ENCODE results near the gene EVL.

Gene EVL

DNA sequence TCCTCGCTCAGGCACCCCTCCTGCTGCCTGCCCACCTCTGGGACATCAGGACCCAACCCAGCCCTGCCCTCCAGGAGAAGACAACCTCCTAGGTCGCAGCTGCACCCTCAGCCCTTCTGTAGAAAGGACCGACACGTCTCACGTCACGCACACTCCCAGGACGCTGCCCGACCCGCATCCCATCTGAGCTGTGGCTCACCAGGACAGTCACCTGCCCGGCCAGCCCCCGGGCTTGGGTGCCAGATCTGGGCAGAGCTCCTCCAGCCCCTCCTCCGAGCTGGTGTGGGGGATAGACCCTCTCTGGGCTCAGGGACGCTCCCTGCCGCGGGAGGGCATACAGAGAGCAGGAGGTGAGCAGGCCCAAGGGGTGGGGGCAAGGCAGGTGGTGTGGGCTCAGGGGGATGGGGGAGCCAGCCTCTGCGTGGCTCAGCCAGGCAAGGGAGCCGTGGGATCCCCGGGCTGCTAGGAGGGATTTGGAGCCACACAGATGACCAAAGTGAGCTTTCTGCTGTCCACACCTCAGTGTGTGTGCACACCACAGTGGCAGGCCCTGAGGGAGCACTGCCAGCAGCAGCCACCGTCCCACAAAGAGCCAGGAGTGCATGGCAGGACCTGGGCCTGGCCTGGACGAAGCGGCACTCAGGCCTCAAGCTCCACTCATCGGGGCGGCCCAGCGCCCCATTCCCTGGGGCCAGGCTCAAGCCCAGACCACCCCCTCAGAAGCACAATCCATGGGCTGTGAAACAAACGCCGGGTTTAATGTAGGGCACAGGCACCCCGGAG is 80.7 kb downstream of the EVL start:
- TF ChIP-seq, protein P1, sequence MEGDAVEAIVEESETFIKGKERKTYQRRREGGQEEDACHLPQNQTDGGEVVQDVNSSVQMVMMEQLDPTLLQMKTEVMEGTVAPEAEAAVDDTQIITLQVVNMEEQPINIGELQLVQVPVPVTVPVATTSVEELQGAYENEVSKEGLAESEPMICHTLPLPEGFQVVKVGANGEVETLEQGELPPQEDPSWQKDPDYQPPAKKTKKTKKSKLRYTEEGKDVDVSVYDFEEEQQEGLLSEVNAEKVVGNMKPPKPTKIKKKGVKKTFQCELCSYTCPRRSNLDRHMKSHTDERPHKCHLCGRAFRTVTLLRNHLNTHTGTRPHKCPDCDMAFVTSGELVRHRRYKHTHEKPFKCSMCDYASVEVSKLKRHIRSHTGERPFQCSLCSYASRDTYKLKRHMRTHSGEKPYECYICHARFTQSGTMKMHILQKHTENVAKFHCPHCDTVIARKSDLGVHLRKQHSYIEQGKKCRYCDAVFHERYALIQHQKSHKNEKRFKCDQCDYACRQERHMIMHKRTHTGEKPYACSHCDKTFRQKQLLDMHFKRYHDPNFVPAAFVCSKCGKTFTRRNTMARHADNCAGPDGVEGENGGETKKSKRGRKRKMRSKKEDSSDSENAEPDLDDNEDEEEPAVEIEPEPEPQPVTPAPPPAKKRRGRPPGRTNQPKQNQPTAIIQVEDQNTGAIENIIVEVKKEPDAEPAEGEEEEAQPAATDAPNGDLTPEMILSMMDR (conservative IDR thresholded peaks at IDR 0.05): no peak
- TF ChIP-seq ZFX (IDR thresholded peaks at IDR 0.05): no peak
- no peak overlapping the region for H3K27ac ChIP-seq

DNA sequence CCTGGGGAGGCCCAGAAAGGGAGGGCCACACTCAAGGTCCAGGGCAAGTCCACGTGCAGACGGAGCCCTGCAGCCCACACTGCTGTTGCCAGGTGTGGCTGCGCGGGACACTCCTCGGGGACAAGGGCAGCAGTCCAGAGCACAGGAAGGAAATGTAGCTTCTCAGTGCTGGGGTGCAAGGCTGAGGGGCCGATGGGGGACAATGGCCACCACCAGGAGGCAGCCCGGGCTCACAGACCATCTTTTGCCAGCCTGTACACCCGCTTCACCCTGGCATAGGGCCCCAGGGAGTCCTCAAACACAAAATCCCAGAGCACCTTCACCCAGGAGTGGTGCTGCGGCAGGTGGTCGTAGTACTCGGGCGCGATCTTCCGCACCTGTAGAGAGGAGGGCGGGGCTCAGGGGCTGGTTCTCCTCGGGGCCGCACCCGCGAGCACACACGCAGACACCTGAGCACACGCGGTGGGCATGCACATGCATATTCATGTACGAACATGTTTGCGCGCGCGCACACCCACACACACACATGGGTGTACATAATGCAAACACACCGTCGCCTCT is 81.4 kb downstream of the EVL start:
- no peak for TF ChIP-seq ZFX (IDR thresholded peaks at IDR 0.05)
- TF ChIP-seq, protein P1 (conservative IDR thresholded peaks at IDR 0.05): no peak
- no peak overlapping the region for H3K27ac ChIP-seq

DNA sequence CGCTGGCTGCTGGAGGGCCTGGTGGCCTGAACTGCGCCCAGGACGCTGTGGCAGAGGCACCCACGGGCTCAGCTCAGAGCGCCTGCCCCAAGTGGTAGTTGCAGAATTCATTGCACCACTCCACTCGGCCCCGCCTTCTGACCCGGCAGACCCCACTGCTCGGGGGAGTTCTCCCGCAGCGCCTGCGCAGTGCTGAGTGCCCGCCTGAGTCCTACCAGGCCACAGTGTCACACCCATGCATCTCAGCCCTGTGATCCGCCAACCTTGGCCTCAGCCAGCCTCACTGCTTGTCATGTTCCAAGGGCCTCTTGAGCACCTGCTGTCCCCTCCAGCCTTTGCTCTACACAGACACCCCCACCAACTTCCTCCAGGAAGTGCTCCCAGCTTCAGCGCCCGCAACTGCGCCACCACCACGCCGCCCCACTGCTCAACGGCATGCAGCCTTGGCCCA is 82.0 kb downstream of the EVL start:
- H3K27ac ChIP-seq: no peak overlapping the region
- TF ChIP-seq ZFX (IDR thresholded peaks at IDR 0.05): no peak
- TF ChIP-seq, protein P1 (conservative IDR thresholded peaks at IDR 0.05): no peak

DNA sequence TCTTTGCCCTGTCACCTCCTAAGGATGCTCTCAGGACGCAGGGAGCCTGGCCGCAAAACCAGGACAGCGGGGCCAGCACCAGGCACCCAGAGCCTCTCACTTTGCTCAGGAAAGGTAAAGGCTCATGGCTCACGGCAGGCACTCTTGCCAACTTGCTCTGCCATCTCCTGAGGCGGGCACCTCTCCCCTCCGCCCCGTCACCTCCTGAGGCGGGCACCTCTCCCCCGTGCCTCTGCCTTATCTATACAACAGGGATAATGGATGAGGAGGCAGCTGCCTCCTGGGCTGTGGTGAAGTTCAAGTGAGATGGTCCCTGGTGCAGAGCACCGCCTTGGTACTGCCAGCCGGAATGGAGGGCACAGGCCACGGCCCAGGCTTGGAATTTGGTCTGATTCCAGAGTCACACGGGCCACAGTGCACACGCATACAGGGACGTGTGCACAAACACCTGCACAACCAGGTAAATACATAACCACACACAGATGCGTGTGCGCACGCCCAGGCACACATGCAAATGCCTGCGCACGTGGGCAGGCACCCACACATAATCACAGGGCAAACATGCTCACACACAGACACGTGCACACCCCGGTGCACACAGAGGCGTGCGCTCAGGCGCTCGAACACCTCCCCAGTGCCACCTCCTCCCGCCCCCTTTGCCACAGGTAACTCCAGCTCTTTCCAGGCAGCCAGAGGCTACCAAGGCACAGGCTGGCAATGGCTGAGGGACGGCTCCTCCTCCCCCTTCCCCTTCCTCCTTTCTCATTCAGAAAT is 82.7 kb downstream of the EVL start:
- no peak overlapping the region for H3K27ac ChIP-seq

DNA sequence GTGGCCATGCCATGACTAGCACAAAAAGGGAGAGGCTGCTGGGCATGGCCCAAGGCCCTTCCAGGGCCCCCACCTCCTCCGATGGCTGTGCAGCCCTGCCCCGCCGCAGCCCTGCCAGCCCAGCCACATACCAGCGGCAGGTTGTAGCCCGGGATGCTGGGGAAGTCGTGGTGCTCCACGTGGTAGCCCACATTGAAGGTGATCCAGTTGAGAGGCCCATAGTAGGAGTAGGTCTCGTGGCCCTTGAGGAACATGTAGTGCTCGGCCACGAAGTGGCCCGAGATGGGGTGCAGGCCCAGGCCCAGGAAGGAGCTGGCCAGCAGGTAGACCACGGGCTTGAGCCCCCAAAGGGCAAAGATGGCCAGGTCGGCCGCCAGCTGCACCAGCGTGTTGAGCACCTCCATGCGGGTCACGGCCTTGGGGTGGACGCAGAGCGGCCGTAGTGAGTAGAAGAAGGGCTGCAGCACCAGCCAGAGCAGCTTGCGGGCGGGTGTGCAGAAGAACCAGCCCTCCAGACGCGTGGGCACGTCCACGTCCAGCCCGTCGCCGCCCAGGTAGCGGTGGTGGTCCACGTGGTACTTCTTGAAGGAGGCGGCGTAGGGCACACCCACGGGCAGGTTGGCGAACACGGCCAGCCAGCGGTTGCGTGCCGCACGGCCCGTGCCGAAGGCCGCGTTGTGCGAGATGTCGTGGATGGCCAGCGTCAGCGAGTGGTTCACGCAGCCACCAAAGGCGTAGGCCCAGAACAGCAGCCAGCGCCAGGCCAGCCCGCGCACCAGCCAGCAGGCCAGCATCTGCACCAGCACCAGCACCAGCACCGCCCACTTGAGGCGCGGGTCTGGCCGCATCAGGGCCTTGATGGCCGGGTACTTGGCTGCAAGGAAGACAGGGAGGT is 83.9 kb downstream of the EVL start:
- TF ChIP-seq ZFX (IDR thresholded peaks at IDR 0.05): 0 out of 2 replicates have a peak, but pooled peaks have one; percentile 8
- TF ChIP-seq, protein P1 (conservative IDR thresholded peaks at IDR 0.05): no peak
- H3K27ac ChIP-seq: peak overlapping the region; percentile 71

More for the DNA sequence above, 82.7 kb downstream of the EVL start:
- TF ChIP-seq, protein P1 (conservative IDR thresholded peaks at IDR 0.05): no peak
- no peak for TF ChIP-seq ZFX (IDR thresholded peaks at IDR 0.05)

DNA sequence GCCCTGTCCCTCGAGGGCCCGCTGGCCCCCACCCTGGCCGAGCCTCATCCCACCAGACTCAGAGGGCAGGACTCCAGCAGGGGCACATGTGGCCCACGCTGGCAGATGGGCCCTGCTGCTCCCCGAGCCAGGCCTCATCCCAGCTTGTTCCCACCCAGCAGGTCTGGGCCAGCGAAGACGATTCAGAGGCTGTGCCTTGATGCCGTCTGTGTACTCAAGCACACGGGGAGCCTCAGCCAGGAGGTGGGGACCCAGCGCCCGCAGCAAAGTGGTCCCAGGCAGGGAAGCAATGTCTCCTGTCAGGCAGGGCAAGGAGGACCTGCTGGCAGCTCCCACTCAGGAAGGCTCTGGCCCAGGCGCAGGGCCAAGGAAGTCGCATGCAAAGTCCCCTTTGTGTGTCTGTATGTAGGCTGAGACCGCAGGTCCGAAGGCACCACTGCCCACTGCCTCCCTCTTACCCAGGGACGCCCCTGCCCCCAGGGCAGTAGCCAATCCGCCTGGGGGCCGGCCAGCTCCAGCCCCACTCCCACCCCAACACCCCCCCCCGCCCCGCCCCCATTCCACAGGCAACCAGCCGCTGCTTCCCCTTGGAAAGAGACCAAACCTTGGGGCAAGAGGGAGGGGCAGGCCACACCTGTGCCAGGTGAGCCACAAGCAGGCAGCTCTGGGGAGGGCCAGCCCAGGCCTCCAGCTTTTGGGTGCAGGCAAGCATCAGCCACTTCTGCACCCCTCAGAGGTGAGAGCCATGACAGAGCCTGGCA is 84.8 kb downstream of the EVL start:
- peak overlapping the region; percentile 71 for H3K27ac ChIP-seq
- no peak; the same call in 1 of the 2 replicates for TF ChIP-seq ZFX (IDR thresholded peaks at IDR 0.05)
- TF ChIP-seq, protein P1 (conservative IDR thresholded peaks at IDR 0.05): no peak

All from C4-2B (cell line).